HG03039 (cell line): Measurements from ENCODE around the gene ATG9A.
A peak's percentile ranks its signal among the peaks of the same experiment; 100 is the strongest.
"Not testable (repeated sequence)": the region's sequence is repeated elsewhere in the genome, so short reads cannot be mapped to it uniquely, and the experiment has no call there.

ENCODE experiments used
- ATAC-seq: cut with Tn5 transposase; IDR thresholded peaks from one replicate; pipeline ENCODE4 v1.9.1; 2021; ENCODE audit warnings: mild to moderate bottlenecking, moderate library complexity; ENCODE audit not compliant: unreplicated experiment

The ATG9A gene, protein sequence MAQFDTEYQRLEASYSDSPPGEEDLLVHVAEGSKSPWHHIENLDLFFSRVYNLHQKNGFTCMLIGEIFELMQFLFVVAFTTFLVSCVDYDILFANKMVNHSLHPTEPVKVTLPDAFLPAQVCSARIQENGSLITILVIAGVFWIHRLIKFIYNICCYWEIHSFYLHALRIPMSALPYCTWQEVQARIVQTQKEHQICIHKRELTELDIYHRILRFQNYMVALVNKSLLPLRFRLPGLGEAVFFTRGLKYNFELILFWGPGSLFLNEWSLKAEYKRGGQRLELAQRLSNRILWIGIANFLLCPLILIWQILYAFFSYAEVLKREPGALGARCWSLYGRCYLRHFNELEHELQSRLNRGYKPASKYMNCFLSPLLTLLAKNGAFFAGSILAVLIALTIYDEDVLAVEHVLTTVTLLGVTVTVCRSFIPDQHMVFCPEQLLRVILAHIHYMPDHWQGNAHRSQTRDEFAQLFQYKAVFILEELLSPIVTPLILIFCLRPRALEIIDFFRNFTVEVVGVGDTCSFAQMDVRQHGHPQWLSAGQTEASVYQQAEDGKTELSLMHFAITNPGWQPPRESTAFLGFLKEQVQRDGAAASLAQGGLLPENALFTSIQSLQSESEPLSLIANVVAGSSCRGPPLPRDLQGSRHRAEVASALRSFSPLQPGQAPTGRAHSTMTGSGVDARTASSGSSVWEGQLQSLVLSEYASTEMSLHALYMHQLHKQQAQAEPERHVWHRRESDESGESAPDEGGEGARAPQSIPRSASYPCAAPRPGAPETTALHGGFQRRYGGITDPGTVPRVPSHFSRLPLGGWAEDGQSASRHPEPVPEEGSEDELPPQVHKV

DNA sequence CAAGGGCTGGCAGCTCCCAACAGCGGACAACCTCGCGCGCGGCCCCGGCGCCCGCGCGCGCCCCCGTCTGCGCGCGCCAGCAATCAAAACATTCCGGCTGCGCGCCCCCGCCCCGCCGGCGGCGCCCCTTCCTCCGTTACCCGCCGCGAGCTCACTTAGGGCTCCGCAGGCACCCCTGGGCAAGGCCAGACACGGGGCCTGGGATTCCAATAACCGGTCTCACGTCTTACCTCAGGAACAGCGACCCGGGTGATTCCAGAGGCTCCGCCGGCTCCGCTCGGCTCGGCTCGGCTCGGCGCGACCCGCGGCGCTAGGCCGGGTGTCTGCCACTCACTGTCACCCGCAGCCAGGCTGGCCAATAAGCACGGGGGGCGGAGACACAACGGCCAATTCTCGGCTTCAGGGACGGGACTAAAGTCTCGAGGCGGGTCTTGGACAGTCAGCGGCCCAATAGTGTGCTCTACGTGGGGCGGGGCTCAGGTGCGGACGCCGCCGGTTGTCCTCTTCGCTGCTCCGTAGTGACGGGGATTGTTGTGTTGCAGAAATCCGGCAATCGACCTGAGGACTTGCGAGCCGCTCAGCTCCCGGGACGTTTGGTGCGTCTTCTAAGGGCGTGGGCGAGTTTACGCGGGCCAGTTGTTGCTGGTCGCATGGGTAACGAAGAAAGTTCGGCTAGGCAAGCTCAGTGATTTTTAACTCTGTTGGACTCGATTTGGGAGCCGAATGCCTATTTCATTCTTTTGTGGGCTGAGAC lies at the start of gene ATG9A, which contains the start of gene ANKZF1:
Gene ATG9A, minus strand, starts transcription at position 332 of the 754 bp plus-strand sequence. CDS start 1,612 bp downstream, outside the sequence.
Gene ANKZF1, plus strand, starts transcription at position 502 of the 754 bp plus-strand sequence. CDS start 452 bp downstream, outside the sequence.
- peak; percentile 93 for ATAC-seq

DNA sequence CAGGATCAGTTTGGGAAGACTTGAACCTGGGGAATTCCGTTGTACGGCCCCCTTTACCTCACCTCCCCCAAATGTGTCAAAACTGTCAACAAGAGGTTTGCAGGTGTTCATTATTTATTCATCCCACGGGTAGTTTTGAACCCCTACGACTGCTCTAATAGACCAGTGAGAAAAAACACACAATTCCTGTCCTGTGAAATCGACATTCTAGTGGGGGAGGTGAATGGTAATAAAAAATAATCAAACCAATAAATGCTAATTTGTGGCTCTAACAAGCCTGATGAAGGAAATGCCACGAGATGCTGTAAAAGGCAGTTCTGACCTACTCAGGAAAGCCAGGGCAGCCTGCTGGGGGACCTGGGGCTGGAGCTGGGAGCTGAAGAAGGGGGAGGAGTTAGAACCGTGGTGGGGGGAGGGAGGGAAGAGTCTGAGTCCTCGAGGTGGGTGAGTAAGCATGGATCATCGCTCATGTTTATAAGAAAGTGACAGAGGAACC lies 49.3 kb upstream of the ATG9A start:
- ATAC-seq = no peak

DNA sequence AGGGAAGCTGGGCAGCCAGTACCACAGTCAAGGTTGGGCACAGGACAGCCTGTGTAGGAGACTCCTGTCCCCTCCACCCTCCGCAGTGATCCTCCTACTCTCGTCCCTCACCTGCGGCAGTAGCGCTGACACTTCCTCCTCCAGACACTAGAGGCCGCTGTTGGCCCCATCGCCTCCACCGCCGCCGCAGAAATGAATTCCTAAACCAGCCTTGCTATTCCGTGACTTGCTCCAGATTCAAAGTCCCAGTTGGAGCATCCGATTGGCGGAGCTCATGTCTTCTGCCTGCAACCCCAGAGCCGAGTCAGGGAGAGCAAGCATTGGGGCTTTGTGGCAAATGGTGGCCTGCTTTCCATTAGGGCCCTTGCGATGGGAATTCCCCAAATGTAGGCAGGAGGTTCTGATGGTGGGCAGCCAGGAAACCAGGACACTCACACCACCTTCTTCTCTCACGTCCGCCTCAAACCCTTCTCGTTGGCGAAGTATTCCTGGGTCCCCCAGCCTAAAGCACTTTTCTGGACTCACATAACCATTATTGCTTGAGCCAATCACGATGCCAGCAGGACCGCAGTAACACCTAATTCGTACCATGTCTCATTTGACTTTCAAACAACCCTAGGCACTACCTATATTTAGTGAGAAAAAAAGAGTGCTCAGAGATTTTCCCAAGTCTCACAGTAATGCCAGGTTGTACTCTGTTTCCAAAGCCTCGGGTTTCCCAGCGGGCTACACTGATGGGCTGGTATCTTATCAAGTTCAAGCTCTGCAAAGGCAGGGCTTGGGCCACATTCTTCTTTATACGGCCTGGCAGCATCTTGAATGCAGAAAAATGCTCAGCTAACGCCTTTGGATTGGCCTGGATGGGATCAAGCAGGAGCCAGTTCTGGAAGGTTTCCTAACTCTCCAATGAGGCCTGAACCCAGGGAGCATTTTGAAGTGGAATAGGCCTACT lies 48.5 kb upstream of the ATG9A start:
- ATAC-seq = no peak

DNA sequence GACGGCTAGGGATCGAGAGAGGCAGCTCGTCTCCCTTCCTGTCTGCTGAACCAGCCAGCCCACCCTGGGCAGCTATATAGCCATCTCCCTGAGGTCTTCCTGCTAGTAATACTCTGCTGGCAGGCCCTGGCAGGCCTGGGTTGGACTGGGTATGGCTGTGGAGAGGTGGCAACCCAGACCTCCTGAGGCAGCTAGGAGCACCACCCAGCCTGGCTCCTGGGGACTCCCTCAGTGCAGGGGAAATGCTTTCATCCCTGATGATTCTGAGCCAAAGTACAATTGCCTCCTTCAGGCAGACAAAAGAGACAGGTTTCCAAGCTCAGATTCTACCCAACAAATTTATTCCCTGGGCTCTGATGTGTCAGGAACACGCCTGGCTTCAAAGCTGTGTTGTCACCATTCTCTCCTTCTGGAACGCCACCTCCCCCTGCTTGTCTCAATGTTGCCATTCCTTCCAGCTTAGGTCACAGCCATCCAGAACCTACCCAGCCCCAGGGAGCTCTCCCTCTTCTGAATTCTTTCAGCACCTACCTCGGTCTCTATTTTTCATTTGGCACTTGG lies 45.0 kb upstream of the ATG9A start:
- ATAC-seq = no peak

DNA sequence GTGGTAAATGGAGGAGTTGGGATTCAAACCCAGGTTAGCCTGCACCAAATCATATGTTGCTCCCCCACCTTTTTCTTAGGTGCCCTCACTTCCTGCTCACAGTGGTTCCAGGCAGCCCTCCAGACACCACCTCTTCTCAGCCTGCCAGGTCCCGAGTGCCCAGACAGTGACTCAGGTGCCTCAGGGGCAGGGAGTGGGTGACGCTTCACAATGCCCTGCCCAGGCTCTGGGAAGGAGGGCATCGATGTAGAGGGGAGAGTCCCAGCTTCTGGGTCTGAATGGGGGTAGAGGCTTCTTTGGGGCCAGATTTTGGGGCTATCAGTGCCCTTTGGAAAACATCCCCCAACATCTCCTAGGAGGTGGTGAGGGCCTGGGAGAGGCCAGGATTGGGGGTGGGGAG lies 44.5 kb upstream of the ATG9A start:
- ATAC-seq = no peak

DNA sequence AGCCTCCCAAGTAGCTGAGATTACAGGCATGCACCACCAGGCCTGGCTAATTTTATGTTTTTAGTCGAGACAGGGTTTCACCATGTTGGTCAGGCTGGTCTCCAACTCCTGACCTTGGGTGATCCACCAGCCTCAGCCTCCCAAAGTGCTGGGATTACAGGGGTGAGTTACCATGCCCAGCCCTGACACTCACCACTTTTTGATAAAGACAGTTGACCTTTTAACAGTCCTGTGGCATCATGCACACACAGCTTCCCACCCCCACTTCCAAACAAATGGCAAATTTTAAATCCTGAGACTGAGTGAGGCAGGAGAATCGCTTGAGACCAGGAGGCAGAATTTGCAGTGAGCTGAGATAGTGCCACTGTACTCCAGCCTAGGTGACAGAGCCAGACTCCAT lies 43.6 kb upstream of the ATG9A start:
- ATAC-seq = no peak

DNA sequence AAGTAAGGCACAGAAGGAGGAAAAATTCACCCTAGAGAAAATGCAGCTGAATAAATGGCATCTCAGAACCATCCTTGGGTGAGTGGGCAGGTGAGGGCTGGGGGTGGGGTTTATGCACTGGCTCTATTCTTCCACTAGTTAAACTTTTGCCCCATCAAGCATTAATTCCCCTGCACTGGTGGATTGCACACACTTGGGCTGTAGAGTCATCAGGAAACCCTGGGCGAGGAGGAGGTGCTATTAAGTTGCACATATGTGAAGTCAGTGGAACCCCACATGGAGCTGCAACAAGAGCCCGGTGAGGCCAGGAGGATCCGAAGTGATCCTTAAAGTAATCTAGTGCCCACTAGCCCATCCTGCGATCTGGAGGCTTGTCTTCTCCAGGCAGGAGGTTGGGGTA lies 42.9 kb upstream of the ATG9A start:
- ATAC-seq = no peak

DNA sequence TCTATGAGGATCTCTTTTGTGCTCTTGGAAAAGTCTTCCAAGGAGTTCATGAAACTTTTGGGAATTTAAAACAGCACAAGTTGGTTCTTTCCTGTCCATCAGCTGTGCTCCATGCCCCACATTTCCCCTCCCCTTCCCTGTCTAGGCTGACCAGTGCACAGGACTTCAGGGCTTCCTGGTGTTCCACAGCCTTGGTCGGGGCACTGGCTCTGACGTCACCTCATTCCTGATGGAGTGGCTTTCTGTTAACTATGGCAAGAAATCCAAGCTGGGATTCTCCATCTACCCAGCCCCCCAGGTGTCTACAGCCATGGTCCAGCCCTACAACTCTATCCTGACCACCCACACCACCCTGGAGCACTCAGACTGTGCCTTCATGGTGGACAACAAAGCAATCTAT lies 41.6 kb upstream of the ATG9A start:
- no peak for ATAC-seq

DNA sequence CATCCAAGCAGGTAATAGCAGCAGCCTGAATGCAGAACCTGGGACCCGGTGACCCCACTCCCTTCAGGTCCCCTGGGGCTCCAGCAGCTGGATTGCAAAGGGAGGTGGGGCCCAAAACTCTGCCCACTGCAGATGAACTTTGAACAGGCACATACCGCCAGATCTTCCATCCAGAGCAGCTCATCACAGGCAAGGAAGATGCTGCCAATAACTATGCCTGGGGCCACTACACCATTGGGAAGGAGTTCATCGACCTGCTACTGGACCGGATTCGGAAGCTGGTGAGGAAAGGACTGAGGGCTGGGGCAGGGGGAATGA lies 40.6 kb upstream of the ATG9A start:
- no peak for ATAC-seq

DNA sequence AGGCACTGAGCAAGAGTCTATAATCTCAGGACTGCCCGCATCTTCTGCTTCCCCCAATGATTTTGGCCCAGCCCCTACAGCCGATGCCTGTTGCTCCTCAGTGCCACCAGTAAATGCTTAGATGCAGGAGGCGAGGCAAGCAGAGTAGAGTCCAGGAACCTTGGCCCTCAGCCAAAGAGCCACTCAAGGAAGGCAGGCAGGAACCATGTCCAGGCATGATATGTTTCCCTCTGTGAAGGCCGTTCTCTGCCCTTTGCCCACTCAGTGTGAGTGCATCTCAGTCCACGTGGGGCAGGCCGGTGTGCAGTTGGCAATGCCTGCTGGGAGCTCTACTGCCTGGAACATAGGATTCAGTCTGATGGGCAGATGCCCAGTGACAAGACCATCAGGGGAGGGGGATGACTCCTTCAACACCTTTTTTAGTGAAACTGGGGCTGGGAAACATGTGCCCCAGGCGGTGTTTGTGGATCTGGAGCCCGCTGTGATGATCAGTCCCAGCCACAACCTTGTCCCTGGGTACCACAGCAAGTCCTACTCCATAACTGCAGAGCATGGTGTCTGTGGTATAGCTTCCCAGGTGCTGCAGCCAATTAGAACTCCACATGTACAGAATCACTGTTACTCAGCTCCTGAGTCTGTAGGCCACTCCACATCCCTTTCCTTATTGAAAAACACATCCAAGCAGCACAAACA lies 40.1 kb upstream of the ATG9A start:
- ATAC-seq = no peak

DNA sequence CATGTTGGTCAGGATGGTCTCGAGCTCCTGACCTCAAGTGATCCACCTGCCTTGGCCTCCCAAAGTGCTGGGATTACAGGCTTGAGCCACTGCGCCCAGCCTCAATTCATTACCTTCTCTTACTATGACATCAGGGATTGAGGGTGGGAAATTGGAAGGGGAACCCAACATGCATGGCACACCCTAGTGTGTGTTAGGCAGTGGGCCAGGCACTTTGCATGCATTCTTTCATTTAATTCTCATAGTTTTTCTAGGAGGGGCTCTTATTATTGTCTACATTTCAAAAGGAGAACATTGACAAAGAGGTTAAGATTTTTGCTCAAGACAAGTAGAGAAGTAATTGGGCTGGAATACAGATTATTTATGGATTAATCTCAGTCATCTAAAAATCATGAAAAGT lies 38.9 kb upstream of the ATG9A start:
- ATAC-seq = no peak

DNA sequence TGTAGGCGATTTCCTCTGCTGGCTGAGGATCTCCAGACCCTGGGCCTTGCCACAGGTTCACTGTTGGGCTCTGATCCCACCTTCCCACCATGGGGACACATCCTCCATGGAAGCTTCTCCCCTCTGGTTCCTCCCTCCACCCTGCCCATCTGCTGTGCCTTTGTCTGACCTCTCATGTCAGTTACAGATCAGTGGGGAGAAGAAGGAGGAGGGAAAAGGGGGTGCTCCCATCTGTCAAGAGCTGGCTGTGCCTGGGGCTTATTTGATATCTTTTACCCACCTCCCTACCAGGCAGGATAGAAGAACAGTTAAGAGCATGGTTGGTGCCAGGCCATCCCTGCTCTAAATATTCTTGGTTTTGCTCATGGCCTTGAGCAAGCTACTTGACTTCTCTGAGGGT lies 37.5 kb upstream of the ATG9A start:
- ATAC-seq = no peak

DNA sequence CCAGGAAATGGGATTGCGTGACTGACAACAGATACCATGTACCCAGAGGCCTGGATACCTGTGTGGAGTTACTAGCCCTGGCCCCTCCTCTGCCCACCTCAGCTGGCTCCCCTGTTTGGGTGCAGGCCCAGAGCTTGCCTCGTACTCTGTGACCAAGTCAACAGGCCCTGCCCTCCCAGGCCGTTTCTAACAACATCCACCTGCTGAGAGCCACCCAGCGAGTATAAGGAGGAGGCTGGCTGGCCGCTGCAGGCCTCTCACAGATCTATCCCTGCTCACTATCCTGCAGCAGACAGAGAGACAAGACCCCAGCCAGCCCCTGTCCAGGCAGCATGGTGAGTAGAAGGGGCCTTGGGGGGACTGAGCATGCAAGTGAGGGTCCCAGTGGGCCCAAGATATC lies 36.8 kb upstream of the ATG9A start:
- no peak for ATAC-seq

DNA sequence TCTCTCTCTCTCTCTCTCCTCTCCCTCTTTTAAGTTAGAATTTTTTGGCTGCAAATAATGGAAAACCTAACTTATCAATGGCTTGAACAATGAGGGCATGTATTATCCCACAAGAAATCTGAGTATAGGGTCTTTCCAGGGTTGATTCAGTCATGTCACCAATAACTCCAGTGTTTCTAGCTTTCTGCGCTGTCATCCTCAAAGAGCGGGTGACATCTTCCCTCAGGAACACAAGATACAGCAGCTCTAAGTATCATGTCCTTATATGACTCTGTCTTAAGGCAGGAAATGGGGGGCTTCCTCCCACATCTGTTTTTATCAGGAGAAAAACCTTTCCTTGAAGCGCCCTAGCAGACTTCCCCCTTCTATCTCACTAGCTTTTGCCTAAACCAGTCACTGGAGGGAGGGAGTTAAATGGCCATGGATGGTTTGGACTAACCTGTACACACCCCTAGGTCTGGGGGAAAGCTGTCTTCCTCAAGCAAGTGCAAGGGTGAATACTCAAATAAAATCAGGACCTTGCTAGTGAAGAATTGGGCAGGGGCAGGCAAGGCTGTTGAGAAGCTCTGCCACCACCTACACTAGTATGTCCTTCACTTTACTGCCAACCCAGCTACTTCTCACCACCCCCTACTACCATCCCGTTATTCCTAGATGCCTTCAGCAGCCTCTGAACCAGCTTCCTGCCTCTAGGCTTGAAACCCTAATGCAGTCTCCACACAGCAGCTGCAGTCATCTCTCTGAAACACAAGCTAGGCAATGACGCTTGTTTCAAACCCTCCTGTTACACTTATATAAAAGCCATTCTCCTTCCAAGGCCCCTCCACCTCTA lies 31.8 kb upstream of the ATG9A start:
- no peak for ATAC-seq

DNA sequence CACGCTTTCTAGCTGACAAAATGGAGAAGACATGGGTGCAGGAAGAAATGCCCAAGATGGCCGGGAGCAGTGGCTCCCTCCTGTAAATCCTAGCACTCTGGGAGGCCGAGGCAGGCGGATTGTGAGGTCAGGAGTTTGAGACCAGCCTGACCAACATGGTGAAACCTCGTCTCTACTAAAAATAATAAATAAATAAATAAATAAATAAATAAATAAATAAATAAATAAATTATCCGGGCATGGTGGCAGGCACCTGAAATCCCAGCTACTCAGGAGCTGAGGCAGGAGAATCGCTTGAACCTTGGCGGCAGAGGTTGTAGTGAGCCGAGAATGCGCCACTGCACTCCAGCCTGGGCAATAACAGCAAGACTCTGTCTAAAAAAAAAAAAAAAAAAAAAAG lies 29.5 kb upstream of the ATG9A start:
- ATAC-seq = not testable (repeated sequence)

DNA sequence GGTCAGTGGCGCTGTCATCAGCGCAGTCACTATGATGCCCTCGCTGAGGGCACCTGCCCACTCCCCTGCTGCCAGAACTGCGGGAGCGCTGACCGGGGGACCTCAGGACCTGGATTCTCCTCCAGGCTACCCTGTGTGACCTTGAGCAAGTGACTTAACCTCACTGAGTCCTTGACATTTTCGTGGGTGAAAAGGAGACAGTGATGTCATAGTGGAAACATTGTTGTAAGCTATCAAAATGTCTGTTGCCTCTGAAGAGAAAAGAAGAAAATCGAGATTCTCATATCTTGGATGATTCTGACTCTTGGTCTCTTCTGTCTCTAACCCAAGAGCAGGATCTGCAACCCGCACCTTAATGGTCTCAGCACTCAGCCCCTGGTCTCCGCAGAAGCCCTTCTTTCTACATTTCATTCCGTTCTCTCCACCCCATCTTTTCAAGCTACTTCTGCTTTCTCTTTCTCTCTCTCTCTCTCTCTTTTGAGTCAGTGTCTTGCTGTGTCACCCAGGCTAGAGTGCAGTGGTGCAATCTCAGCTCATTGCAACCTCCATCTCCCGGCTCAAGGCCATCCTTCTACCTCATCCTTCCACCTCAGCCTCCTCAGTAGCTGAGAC lies 25.3 kb upstream of the ATG9A start:
- peak; percentile 14 for ATAC-seq

DNA sequence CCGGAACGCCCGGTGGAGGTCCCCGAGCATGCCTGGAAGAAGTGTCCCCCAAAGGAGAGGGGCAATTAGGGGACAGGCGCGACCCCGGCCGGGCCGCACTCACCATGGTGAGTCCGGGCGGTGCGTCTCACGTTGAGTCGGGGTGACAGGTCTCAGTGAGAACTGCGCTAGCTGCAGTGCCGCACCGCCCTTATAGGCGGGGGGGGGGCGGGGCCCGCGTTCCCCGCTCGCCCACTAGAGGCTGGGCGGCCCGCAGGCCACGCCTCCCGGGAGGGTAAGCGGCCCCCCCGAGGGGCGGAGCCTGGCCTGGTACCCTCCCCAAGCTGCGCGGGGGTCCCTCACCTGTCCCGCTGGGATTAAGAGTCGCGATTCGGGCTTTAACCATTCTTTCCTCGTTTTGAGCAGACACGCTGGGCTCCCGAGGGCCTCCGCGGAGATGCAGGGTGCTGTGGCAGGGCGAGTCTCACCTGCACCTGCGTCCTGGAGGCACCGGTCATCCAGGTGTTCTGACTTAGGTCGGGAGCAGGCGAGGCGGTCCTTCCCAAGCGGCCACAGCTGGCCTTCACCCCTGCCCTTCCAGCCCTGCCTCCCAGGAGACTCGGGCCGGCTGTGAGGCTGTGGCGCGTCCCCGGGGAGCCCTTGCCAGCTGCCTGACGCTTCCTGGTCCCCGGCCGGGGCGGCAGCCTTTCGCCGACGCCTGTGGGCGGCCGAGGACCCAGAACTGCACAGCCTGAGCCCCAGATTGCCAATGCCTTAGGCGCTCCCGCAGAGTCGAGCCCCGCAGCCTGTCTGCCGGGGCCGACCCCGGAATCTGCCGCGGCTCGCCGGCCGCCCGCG lies 24.5 kb upstream of the ATG9A start, which contains the start of gene TUBA4A:
Gene TUBA4A, minus strand, starts transcription at position 166 of the 837 bp plus-strand sequence. Its CDS starts 60 bp downstream, at position 106.
- ATAC-seq = peak; percentile 58
